ENCODE data around the gene MPZL1.

GRCh38 chr1:167776151-167776550 is 54.4 kb downstream of the MPZL1 start:
- TF ChIP-seq, protein P1, sequence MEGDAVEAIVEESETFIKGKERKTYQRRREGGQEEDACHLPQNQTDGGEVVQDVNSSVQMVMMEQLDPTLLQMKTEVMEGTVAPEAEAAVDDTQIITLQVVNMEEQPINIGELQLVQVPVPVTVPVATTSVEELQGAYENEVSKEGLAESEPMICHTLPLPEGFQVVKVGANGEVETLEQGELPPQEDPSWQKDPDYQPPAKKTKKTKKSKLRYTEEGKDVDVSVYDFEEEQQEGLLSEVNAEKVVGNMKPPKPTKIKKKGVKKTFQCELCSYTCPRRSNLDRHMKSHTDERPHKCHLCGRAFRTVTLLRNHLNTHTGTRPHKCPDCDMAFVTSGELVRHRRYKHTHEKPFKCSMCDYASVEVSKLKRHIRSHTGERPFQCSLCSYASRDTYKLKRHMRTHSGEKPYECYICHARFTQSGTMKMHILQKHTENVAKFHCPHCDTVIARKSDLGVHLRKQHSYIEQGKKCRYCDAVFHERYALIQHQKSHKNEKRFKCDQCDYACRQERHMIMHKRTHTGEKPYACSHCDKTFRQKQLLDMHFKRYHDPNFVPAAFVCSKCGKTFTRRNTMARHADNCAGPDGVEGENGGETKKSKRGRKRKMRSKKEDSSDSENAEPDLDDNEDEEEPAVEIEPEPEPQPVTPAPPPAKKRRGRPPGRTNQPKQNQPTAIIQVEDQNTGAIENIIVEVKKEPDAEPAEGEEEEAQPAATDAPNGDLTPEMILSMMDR (IDR thresholded peaks at IDR 0.05; ENCODE audit: extremely low read depth in 1 of 2, insufficient read depth in 1 of 2, low read depth in 1 of 2, low read length in 2 of 2) = no peak
- TF ChIP-seq EZH2 (IDR thresholded peaks at IDR 0.05; ENCODE audit: borderline replicate concordance, low read depth, low read length, severe bottlenecking) (no peak), POLR2A (IDR thresholded peaks at IDR 0.05; ENCODE audit: low read depth, low read length) (no peak), POLR2AphosphoS5 (IDR thresholded peaks at IDR 0.05; ENCODE audit: insufficient read depth, low read depth, low read length) (no peak), MYC (IDR thresholded peaks at IDR 0.05; ENCODE audit: low read depth, low read length) (no peak), MAX (IDR thresholded peaks at IDR 0.05; ENCODE audit: insufficient read depth, insufficient read length) (no peak), JUN (IDR thresholded peaks at IDR 0.05; ENCODE audit: borderline replicate concordance, insufficient read depth, insufficient read length, low read depth) (no peak), GATA2 (IDR thresholded peaks at IDR 0.05; ENCODE audit: insufficient read depth, insufficient read length, low read depth, low read length) (no peak)
